ENCODE data around the gene ANXA2R. TPM values are rescaled to one million over a fixed set of nuclear protein-coding genes. Genes with fewer than 3 reads are reported as not detected.
"Not testable (repeated sequence)": the region's sequence is repeated elsewhere in the genome, so short reads cannot be mapped to it uniquely, and the experiment has no call there.

ANXA2R gene
- total and polyA plus RNA-seq, 8 donors, result 1.5 to 2.9 (median 2.1) TPM

GRCh38 chr5:43027054-43027785, 12.9 kb downstream of the ANXA2R start:
- peaks cover 0 to 24% of the 10 kb centered on the region in 2 donors for H3K27me3 ChIP-seq
- TF ChIP-seq CTCF (IDR thresholded peaks at IDR 0.05), result no peak
- H3K4me1 ChIP-seq, result peaks cover 0 to 15% of the 10 kb centered on the region in 2 donors
- H3K36me3 ChIP-seq, result no peaks in the 10 kb centered on the region
- intact Hi-C loops (cut with DNase I), result no loop called here
- no peak overlapping the region for H3K27ac ChIP-seq
- no peak for ATAC-seq
- no peaks in the 10 kb centered on the region for H3K9me3 ChIP-seq
- no peak overlapping the region for H3K4me3 ChIP-seq
- DNase-seq, result no peak

- ATAC-seq; intact Hi-C loops (cut with DNase I); H3K36me3 ChIP-seq; H3K9me3 ChIP-seq; DNase-seq; H3K4me3 ChIP-seq; H3K27ac ChIP-seq: not testable (repeated sequence)
- Histone ChIP-seq H3K4me1 (peaks cover 0 to 21% of the 10 kb centered on the region in 2 donors), H3K27me3 (peaks cover 6 to 42% of the 10 kb centered on the region in 2 donors)
Observed at GRCh38 chr5:43025184-43025950, 14.8 kb downstream of the ANXA2R start.

- DNase-seq (no peak), ATAC-seq (no peak)
- Histone ChIP-seq H3K4me1 (peaks cover 0 to 16% of the 10 kb centered on the region in 2 donors), H3K9me3 (no peaks in the 10 kb centered on the region), H3K27ac (no peak overlapping the region), H3K27me3 (peaks cover 15 to 53% of the 10 kb centered on the region in 2 donors), H3K4me3 (no peak overlapping the region), H3K36me3 (no peaks in the 10 kb centered on the region)
- TF ChIP-seq CTCF (IDR thresholded peaks at IDR 0.05), result no peak
- intact Hi-C loops (cut with DNase I), result no loop called here
Observed at GRCh38 chr5:43024217-43024616, 15.9 kb downstream of the ANXA2R start.

- Histone ChIP-seq H3K36me3 (no peaks in the 10 kb centered on the region), H3K27me3 (peaks cover 26 to 84% of the 10 kb centered on the region in 2 donors), H3K4me3 (no peak overlapping the region), H3K9me3 (no peaks in the 10 kb centered on the region), H3K4me1 (peaks cover 0 to 22% of the 10 kb centered on the region in 2 donors), H3K27ac (no peak overlapping the region)
- DNase-seq, result no peak
- intact Hi-C loops (cut with DNase I), result no loop called here
- TF ChIP-seq CTCF (IDR thresholded peaks at IDR 0.05), result no peak
- no peak for ATAC-seq
Observed at GRCh38 chr5:43021151-43021550, 19.0 kb downstream of the ANXA2R start.

- Histone ChIP-seq H3K27ac (peak overlapping the region; percentile 95 to 97), H3K9me3 (no peaks in the 10 kb centered on the region), H3K4me1 (peaks cover 0 to 22% of the 10 kb centered on the region in 2 donors), H3K27me3 (peaks cover 26 to 82% of the 10 kb centered on the region in 2 donors), H3K36me3 (no peaks in the 10 kb centered on the region), H3K4me3 (peak overlapping the region; percentile 12 to 50)
- no peak for TF ChIP-seq CTCF (IDR thresholded peaks at IDR 0.05)
- DNase-seq (no peak), ATAC-seq (no peak)
- intact Hi-C loops (cut with DNase I), result no loop called here
Observed at GRCh38 chr5:43020399-43020746, 19.7 kb downstream of the ANXA2R start.
